Inflammatory macrophage (primary cell): ENCODE measurements around the gene MRPS15.
"Not testable (repeated sequence)": the region's sequence is repeated elsewhere in the genome, so short reads cannot be mapped to it uniquely, and the experiment has no call there.

Source experiments
- DNase-seq, 2 donors: peaks; one replicate each; pipeline ENCODE4 v3.0.0-alpha.2; 2020 to 2022
- total RNA-seq, 18 experiments: gene quantifications; one replicate each; lab custom pipeline; 2026; ENCODE audit warnings: mixed read lengths in 6 of 18, inconsistent platforms in 2 of 18; lab: John Stamatoyannopoulos, UW

The MRPS15 gene
- total RNA-seq = 27.0 to 75.3 (median 53.2) reads per million in 18 experiments

GRCh38 chr1:36463803-36464604, at the start of gene MRPS15:
Gene MRPS15, minus strand, starts transcription at chr1:36464384. Its CDS starts 109 bp downstream, at chr1:36464275.
- DNase-seq = peak; percentile 99

DNA sequence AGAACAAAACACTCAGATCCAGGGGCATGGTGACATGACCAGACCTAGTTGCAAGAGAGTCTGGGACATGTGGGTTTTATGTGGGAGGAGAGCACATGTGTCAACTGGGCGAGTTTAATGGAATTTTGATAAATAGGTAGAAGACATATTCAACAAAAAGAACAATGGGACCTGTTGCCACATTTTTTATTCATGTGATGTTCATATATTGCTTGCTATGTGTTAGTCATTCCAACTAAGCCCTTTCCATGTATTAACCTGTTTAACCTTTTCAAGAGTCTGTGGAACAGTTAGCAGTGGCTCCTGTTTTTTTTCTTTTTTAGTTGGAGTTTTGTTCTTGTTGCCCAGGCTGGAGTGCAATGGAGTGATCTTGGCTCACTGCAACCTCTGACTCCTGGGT, 48.7 kb upstream of the MRPS15 start:
- DNase-seq = no peak

- DNase-seq = no peak
Observed at GRCh38 chr1:36511804-36512798, 47.9 kb upstream of the MRPS15 start.

DNA sequence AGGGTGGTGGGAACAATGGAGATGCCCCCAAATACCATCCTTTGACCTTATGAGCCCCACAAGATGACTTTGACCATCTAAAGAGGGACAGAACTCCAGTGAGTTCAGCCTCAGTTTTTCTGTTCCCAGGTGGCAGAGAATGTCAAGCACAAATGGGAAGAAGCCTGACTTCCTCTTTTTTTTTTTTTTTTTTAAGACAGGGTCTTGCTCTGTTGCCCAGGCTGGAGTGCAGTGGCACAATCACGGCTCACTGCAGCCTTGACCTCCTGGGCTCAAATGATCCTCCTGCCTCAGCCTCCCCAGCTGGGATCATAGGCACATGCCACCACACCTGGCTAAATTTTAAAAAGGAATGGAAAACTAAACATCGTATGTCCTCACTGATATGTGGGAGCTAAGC, 47.0 kb upstream of the MRPS15 start:
- DNase-seq = not testable (repeated sequence)

GRCh38 chr1:36510418-36510817, 46.2 kb upstream of the MRPS15 start:
- DNase-seq = no peak

DNA sequence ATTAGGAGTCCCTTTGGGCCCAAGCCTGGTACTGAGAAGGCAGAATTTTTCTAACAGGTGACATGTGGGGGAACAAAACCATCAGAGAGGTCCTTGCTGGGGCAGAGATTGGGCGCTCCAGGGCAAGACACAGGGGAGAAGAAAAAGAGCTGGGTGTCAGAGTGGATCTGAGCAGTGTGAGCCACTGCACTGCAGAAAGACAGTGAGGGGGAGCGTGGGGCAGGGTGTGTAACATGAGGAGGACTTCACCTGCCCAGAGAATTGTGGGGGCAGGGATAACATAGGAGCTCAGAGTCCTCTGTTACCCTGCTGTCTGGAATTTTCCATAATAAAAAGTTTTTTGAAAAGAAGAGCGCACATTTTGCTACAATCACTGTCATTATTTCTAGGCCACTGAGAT, 44.1 kb upstream of the MRPS15 start:
- DNase-seq = no peak

DNA sequence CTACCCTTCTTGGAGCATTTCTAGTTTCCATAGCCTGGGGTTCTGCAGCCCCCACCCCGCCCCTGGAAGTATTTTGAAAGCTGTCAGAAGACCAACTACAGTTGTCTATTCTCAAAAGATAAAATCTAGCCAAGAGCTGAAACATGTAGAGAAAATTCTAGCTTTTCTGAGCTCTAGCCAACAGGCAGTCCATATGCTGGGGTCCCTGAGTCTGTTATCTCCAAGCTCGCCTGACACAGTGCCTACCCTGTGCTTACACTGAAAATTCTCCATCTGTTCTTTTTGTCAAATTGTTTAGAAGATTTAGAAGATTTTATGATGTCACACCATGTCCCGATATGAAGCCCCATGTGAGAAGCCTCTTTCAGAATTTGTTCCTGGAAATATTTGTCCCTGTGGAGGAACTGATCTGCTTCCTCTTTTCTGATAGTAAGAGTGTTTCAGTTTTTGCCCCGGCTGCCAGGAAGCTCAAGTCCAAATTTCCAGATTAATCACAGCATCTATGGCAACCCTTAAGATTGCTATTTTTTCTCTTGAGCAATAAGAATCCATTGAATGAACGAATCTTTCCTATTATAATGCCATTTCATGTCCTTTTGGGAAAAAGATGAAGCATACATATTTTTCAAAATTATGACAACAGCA, 42.2 kb upstream of the MRPS15 start:
- peak in 1 of 2 donors; percentile 8 for DNase-seq

GRCh38 chr1:36503733-36504132, 39.5 kb upstream of the MRPS15 start:
- DNase-seq = no peak

- DNase-seq = no peak
Observed at GRCh38 chr1:36503159-36503558, 39.0 kb upstream of the MRPS15 start.

- DNase-seq = no peak
Observed at GRCh38 chr1:36502616-36503015, 38.4 kb upstream of the MRPS15 start.

- not testable (repeated sequence) for DNase-seq
Observed at GRCh38 chr1:36501911-36502310, 37.7 kb upstream of the MRPS15 start.

DNA sequence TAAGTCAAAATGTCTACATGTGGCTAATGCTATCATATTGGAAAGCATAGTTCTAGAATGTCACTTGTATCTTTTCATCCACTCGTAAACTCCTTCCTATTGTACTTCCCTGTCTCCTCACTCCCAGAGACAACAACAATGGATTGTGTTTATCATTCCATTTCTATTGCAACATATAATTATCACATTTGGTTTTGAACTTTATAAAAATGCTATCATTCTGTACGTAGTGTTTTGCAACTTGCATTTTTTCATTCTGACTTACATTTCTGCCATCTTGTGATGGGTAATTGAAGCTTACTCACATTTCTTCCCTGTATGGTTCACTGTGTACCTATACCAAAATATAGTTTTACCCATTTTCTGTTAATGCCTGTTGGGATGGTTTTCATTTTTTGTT, 33.0 kb upstream of the MRPS15 start:
- DNase-seq = no peak

DNA sequence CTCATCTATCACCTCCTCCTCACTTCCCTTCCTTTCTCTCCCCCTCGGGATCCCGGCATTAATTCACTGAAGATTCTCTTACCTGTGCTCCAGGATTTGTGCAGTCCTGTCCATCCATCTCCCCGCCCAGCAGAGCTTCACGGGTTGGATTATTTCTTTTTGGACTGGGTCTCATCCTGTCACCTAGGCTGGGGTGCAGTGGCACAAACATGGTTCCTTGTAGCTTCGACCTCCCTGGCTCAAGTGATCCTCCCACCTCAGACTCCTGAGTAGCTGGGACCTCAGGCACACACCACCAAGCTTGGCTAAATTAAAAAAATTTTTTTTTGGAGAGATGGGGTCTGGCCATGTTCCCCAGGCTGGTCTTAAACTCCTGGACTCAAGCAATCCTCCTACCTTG, 30.8 kb upstream of the MRPS15 start:
- DNase-seq = no peak

DNA sequence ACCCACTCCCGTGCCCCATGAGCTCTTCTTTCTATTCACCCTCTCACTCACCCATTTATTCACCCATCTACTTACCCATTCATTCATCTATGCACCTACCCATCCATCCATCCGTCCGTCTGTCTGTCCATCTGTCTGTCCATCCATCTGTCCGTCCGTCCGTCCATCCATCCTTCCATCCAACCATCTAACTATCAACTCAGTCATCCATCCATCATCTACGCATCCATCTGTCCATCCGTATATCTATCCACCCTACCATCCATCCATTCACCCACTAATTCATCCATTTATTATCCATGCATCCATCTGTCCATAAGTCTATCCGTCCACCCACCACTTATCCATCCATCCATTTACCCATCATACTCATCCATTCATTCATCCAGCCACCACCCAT, 29.3 kb upstream of the MRPS15 start:
- DNase-seq = no peak

DNA sequence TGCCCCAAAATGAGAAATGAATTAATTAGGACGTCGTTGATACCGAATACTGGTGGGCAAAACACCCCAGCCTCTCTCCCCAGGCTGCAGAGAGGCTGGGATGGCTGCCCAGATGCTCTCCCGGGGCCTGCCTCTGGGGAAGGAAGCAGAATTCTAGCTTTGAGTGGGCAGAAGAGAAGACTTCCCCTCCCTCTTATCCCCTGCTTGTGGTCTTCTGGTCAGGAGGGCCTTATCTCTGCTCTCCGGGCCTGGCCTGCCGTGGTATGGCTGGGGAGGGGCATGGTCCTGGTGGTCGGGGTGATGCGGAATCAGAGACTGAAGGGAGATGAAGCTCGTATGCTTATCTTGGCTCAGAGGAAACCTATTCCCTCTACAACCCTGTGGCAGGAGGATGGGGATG, 28.3 kb upstream of the MRPS15 start:
- no peak for DNase-seq

DNA sequence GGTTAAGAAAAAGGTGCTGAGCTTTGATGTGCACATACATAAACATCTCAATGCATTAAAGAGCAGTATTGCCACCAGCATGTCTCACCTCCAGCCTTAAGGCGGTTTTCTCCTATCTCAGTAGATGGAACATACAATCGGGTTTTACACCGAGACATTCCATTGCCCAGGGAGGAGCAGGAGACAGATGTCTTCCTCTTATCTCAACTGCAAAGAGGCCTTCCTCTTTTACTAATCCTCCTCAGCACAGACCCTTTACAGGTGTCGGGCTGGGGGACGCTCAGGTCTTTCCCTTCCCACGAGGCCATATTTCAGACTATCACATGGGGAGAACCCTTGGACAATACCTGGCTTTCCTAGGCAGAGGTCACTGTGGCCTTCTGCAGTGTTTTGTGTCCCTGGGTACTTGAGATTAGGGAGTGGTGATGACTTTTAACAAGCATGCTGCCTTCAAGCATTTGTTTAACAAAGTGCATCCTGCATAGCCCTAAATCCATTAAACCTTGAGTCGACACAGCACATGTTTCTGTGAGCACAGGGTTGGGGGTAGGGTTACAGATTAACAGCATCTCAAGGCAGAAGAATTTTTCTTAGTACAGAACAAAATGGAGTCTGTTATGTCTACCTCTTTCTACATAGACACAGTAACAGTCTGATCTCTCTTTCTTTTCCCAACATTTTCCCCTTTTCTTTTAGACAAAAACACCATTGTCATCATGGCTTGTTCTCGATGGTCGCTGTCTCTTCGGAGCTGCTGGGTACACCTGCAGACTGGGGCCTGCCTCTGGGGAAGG, 25.3 kb upstream of the MRPS15 start:
- DNase-seq = not testable (repeated sequence)

- DNase-seq = no peak
Observed at GRCh38 chr1:36487906-36488305, 23.7 kb upstream of the MRPS15 start.

GRCh38 chr1:36487336-36487725, 23.1 kb upstream of the MRPS15 start:
- not testable (repeated sequence) for DNase-seq

DNA sequence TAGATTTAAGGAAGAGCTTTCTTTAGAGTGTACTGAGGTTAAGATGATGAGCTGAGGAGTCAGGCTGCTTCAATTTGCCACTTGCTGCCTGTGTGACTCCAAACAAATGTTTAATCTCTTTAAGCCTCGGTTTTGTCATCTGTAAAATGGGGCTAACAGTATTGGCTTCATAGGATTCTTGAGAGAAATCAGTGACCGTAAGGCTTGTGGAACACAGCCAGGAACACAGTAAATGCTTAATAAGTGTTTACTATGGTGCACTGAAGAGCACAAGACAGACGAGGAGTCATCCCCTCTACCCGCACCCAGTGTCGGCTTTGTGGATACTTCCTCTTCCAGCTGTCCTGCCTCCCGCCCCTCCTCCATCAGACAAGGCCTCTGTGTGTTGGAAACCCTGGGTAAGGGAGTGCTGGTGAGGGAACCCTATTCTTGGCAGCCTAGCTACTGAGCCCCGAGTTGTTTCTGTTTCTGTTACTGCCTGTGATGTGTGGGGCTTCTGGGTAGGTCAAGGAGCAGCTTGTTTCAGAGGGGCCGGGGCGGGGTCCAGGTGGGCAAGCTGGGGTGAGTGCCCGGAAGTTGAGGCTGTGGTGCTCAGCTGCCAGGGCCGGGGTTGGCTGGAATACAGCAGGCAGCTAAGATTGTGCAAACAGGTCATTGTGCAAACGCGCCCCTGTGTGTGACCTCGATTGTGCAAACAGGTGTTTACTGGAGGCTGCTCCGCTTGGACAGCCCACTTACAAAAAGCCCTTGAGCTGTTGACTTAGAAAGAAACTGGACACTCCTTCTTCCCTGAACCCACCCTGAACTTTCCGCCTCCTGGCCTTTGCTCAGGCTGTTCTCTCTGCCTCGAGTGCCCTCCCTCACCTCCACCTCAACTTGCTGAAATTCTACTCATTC, 22.5 kb upstream of the MRPS15 start:
- DNase-seq = peak; percentile 92

- DNase-seq = no peak
Observed at GRCh38 chr1:36486093-36486438, 21.9 kb upstream of the MRPS15 start.

DNA sequence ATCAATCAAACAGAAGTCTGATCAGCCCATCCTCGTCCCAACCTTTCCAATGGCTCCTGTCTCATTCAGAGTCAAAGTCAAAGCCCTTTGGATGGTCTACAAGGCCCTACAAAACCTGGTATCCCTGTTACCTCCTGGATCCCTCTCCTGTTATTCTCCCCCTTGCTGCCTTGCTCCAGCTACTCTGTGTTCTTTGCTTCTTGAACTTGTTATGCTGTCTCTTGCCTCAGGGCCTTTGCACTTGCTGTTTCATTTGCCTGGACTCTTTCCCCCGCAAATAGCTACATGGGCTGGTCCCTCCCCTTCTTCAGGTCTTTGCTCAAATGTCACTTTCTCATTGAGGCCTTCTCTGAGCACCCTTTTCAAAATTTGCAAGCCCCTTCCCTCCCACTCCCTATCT, 19.9 kb upstream of the MRPS15 start:
- no peak for DNase-seq
